NB4 (cell line): ENCODE results near the gene RASA3.

Experiments used
- MYC ChIP-seq: IDR thresholded peaks from 2 replicates; pipeline ENCODE4 v1.6.1; 2011; ENCODE audit warnings: low read depth, low read length
- POLR2A ChIP-seq: IDR thresholded peaks from 2 replicates; pipeline ENCODE4 v1.6.1; 2011; ENCODE audit warnings: mild to moderate bottlenecking; ENCODE audit not compliant: insufficient read length; ENCODE audit errors: extremely low read depth
- TF ChIP-seq, protein P1 (sequence below): IDR thresholded peaks from one replicate; pipeline ENCODE4 v1.5.1; 2012; ENCODE audit warnings: low read depth, low read length
- TF ChIP-seq, protein P2 (sequence below): IDR thresholded peaks from 2 replicates; pipeline ENCODE4 v1.6.1; 2011; ENCODE audit warnings: low read depth, low read length

DNA sequence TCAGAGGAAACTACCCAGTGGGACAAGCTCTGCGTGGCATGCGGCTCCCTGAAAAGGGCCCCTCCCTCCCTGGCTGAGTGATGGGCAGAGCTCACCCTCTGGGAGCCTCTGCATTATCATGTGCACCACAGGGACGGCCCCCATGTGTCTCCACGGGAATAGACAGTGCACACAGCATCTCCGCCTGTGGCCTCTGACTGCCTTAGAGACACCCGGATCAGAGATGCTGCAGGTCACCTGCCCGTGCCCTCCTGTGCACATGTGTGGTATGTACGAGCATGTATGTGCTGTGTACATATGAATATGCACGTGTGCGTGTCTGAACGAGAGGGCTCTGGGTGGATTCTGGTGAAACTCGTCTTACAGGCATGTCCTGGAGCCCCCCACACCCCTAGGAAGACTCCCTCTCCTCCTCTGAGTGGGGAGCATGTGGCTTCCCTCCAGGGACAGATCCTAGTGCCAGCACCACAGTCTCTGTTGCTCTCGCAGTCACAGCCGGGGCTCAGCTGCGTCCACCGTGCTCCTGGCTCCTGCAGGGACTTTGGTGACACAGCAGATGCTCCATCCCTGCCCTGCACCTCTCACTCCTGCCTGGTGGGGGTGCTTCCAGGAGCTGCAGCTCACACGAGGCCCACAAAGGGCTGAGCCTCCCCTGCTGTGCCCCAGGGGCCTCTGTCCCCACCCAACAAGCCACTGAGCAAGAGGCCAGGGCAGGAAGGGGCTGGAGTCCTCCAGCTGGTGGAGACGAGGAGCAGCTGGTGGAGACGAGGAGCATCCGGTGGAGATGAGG, 178.2 kb downstream of the RASA3 start:
- TF ChIP-seq, protein P1, sequence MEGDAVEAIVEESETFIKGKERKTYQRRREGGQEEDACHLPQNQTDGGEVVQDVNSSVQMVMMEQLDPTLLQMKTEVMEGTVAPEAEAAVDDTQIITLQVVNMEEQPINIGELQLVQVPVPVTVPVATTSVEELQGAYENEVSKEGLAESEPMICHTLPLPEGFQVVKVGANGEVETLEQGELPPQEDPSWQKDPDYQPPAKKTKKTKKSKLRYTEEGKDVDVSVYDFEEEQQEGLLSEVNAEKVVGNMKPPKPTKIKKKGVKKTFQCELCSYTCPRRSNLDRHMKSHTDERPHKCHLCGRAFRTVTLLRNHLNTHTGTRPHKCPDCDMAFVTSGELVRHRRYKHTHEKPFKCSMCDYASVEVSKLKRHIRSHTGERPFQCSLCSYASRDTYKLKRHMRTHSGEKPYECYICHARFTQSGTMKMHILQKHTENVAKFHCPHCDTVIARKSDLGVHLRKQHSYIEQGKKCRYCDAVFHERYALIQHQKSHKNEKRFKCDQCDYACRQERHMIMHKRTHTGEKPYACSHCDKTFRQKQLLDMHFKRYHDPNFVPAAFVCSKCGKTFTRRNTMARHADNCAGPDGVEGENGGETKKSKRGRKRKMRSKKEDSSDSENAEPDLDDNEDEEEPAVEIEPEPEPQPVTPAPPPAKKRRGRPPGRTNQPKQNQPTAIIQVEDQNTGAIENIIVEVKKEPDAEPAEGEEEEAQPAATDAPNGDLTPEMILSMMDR = no peak
- TF ChIP-seq, protein P2, sequence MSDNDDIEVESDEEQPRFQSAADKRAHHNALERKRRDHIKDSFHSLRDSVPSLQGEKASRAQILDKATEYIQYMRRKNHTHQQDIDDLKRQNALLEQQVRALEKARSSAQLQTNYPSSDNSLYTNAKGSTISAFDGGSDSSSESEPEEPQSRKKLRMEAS = no peak
- TF ChIP-seq POLR2A (no peak), MYC (no peak)
